Stimulated activated naive CD8-positive, alpha-beta T cell treated with anti-CD3 and anti-CD28 coated beads, Interleukin-15, amount 100 ng/mL, for 72 hours (primary cell): ENCODE measurements around the gene TYRP1.

Experiments
- ATAC-seq: fragments of 150-1000 bp; cut with Tn5 transposase; 2 replicates; pipeline ENCODE4 v1.10.0; 2021; ENCODE audit warnings: mild to moderate bottlenecking, moderate library complexity
- DNase-seq, 2 donors: peaks; one replicate each; pipeline ENCODE4 v3.0.0; 2021 to 2022
- H3K27ac Mint-ChIP-seq, 2 donors: one replicate each; pipeline ENCODE4 v1.8.0; 2022; ENCODE audit warnings: mild to moderate bottlenecking in 2 of 2, mixed read lengths in 2 of 2, moderate library complexity in 2 of 2
- H3K27me3 Mint-ChIP-seq: one replicate; pipeline ENCODE4 v1.8.0; 2022; ENCODE audit warnings: mixed read lengths
- H3K4me1 Mint-ChIP-seq: one replicate; pipeline ENCODE4 v1.8.0; 2022; ENCODE audit warnings: mild to moderate bottlenecking, mixed read lengths
- H3K4me3 Mint-ChIP-seq, 2 donors: one replicate each; pipeline ENCODE4 v1.8.0; 2022; ENCODE audit warnings: mild to moderate bottlenecking in 2 of 2, mixed read lengths in 2 of 2, moderate library complexity in 1 of 2
- H3K9me3 Mint-ChIP-seq, 2 donors: one replicate each; pipeline ENCODE4 v1.8.0; 2022; ENCODE audit warnings: mixed read lengths in 2 of 2

TYRP1 gene

DNA sequence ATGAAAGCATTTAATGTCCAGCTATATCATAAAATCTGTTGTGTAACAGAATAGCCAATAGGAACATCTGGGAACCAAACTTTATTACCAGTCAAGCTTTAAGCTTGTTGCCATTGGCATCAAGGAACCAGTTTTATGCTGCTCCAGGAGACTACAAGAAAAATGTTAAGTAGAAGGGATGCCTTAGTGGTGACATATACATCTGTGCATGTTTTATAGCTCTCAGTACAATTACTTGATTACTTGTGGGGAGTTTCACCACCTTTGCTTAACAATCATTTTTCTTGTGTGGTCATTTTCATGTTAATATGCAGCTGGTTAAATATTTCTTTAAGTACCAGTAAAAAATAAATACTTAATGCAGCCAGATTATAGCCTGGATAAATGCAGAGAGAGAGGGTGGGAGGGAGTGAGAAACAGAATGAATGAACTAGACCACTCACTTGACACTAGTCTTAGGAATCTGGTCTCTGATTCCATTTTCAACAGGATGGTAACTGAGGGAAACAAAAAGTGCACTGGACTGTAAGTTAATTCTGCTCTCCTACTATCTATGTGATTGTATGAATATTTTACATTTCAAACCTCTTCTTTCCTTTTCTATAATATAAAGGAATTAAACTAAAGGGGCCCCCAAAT is 45.9 kb downstream of the TYRP1 start:
- H3K4me1 Mint-ChIP-seq, result no peaks in the 10 kb centered on the region
- no peak overlapping the region for H3K27ac Mint-ChIP-seq

DNA sequence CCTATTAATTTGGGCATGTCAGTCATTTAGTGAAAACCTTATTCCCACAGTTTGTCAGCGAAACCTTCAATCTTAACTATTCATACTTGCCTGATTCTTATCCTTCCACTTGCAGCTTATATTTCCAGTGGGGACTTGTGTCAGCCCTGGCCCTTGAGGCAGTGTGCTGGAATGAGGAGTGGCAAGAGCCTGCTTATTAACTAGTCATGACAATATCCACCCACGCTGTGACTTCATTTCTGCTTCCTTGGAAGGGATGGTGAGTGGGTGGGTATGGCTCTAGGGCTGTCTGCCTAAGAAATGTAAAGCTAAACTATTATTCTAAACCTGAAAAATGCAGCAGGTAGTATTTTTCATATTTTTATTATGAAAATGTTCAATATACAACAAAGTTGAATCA is 47.7 kb downstream of the TYRP1 start:
- ATAC-seq (no peak), DNase-seq (no peak)
- Mint-ChIP-seq H3K27me3 (no peaks in the 10 kb centered on the region), H3K27ac (no peak overlapping the region), H3K9me3 (peaks cover 8 to 47% of the 10 kb centered on the region in 2 donors), H3K4me3 (no peak overlapping the region), H3K4me1 (no peaks in the 10 kb centered on the region)

More for the DNA sequence above, 45.9 kb downstream of the TYRP1 start:
- no peaks in the 10 kb centered on the region for H3K27me3 Mint-ChIP-seq
- ATAC-seq (no peak), DNase-seq (no peak)
- peaks cover 12 to 45% of the 10 kb centered on the region in 2 donors for H3K9me3 Mint-ChIP-seq
- H3K4me3 Mint-ChIP-seq, result no peak overlapping the region

DNA sequence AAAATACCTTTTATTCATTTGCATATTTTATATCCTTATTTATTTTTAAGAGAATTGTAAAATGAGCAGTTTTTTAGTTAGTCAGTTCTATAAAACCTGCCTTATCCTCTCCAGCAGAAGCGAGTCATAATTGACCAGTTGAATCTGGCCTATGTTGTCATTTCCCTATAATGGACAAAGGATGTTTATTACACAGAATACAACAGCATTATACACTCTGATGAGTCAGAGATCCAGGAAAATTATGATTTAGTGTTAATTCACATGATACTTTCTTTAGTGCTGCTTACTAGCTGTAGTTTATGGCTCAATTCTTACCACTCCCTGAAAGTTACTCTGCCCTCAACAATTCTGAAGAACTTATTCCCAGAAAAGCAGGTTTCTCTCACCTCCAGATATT is 54.8 kb downstream of the TYRP1 start:
- DNase-seq (no peak), ATAC-seq (no peak)
- no peak overlapping the region for H3K4me3 Mint-ChIP-seq
- no peaks in the 10 kb centered on the region for H3K27me3 Mint-ChIP-seq
- H3K27ac Mint-ChIP-seq, result no peak overlapping the region
- H3K4me1 Mint-ChIP-seq, result no peaks in the 10 kb centered on the region
- peaks cover 22 to 47% of the 10 kb centered on the region in 2 donors for H3K9me3 Mint-ChIP-seq

DNA sequence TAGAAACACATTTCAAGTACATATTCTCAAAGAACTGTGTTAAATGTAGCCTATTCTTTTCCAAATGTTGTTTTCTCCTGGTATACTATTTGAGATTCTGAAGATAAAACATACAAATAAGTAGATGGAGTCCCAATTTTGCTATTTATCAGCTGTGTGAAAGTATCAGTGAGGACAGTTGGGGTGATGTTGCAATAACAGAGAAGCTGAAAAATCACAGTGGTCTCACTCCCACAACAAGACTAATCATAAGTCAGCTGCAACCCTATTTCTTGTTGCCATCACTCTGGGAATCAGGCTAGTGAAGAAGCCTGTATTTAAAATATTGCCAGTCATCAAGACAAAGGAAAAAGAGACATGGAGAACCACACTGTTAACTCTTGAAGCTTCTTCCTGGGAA is 55.8 kb downstream of the TYRP1 start:
- Mint-ChIP-seq H3K4me3 (no peak overlapping the region), H3K27me3 (no peaks in the 10 kb centered on the region), H3K9me3 (peaks cover 16 to 38% of the 10 kb centered on the region in 2 donors), H3K4me1 (no peaks in the 10 kb centered on the region), H3K27ac (no peak overlapping the region)
- ATAC-seq (no peak), DNase-seq (no peak)

DNA sequence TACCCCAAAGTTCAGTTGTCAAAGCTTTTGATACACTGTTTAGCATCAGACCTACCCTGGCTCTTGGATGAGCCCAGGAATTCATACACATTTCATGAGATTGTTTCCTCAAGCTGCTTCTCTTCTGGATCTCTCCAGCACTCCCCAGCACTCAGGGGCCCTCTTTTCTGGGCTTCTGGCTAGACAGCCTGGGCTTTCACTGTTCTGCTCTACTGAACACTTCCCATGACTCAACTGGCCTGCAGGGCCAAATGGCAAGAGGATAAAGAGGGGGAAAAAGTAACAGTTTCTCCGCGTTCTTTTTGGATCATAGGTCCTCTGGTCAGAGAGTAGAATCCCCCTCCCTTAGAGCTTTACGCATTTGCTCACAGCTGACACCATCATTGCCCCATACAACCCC is 60.7 kb downstream of the TYRP1 start:
- Mint-ChIP-seq H3K4me1 (no peaks in the 10 kb centered on the region), H3K4me3 (no peak overlapping the region), H3K27me3 (no peaks in the 10 kb centered on the region), H3K9me3 (peaks cover 0 to 5% of the 10 kb centered on the region in 2 donors), H3K27ac (no peak overlapping the region)
- no peak for DNase-seq
- no peak for ATAC-seq

DNA sequence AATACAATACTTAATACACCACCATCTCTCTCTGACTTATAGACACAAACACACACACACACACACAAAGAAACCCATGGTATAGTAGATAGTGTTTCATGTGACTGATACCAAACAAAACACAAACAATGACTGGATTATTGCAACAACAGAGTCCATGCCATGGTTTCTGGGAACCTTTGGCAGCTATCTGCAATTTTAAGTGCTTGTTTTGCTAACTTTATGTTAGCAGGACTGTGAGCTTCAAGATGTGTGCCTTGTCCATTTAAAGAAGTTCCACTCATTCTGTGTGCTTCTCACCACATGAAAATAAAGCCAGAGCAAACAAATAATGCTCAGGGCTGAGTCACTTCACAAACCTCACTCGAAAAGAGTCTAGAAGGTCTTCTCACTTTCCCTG is 66.6 kb downstream of the TYRP1 start:
- ATAC-seq (no peak), DNase-seq (no peak)
- no peaks in the 10 kb centered on the region for H3K27me3 Mint-ChIP-seq
- H3K27ac Mint-ChIP-seq, result no peak overlapping the region
- peaks cover 10 to 13% of the 10 kb centered on the region in 2 donors for H3K9me3 Mint-ChIP-seq
- H3K4me1 Mint-ChIP-seq, result no peaks in the 10 kb centered on the region
- H3K4me3 Mint-ChIP-seq, result no peak overlapping the region
